Activated T-helper 2 cell treated with anti-CD3 and anti-CD28 coated beads, Interferon-gamma antibody, Interleukin-2, Interleukin-4, amounts not matched to agents 10 μg/mL and 5 μg/mL and 100 μg/mL, durations not matched to agents 14 hours and 24 hours and 36 hours (primary cell): ENCODE measurements around the gene FADS1. TPM values are rescaled to one million over a fixed set of nuclear protein-coding genes. Genes with fewer than 3 reads are reported as not detected.

Experiments
- DNase-seq: peaks from one replicate; pipeline ENCODE4 v3.0.0; 2021; ENCODE audit warnings: low spot score
- H3K27ac Mint-ChIP-seq: one replicate; pipeline ENCODE4 v1.8.0; 2021; ENCODE audit warnings: mixed read lengths
- H3K27me3 Mint-ChIP-seq: one replicate; pipeline ENCODE4 v1.8.0; 2021; ENCODE audit warnings: low read depth, mixed read lengths
- H3K36me3 Mint-ChIP-seq: one replicate; pipeline ENCODE4 v1.8.0; 2021; ENCODE audit warnings: low read depth, mixed read lengths
- H3K4me1 Mint-ChIP-seq: one replicate; pipeline ENCODE4 v1.8.0; 2021; ENCODE audit warnings: low read depth, mixed read lengths
- H3K4me3 Mint-ChIP-seq: one replicate; pipeline ENCODE4 v1.8.0; 2021; ENCODE audit warnings: low read depth, mild to moderate bottlenecking, moderate library complexity, mixed read lengths
- H3K9me3 Mint-ChIP-seq: one replicate; pipeline ENCODE4 v1.8.0; 2021; ENCODE audit warnings: mixed read lengths
- intact Hi-C: fragments of 100-400 bp; cut with micrococcal nuclease; formaldehyde crosslinking; loops from one replicate; pipeline ENCODE4 v1.15.1; 2023
- total RNA-seq: library from RNA; stranded (reverse); gene quantifications from 2 replicates; pipeline ENCODE4 v1.2.3, GENCODE V29; 2022

FADS1 gene
- total RNA-seq, 1 donor from 2014 or later = 116 TPM

DNA sequence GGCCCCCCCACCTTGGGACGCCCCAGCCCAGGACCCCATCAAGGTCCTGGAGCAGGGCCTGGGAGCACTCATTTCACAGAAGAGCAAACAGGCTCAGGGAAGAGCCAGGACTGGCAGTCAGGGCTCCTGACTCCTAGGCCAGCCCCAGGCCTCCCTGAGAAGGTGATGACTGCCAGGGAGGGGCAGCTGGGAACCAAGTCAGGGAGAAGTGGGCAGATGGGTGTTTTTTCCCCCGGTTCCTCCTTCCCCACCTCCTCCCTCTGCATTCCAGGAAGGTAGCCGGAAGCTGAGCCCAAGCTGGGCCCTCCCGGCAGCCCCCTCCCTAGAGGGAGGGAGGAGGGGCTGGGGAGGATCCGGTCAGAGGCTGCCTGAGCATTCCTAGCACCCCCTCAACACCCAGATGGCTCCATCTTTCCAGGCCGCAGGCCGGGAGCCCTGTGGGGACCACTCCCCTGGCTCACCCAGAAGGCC is 44.8 kb downstream of the FADS1 start:
- H3K4me3 Mint-ChIP-seq = no peak overlapping the region
- H3K4me1 Mint-ChIP-seq = peaks cover 5% of the 10 kb centered on the region
- no peaks in the 10 kb centered on the region for H3K36me3 Mint-ChIP-seq
- DNase-seq = no peak
- H3K9me3 Mint-ChIP-seq = no peaks in the 10 kb centered on the region
- intact Hi-C loops = no loop called here
- no peaks in the 10 kb centered on the region for H3K27me3 Mint-ChIP-seq
- H3K27ac Mint-ChIP-seq = no peak overlapping the region

- DNase-seq = no peak
- Mint-ChIP-seq H3K36me3 (no peaks in the 10 kb centered on the region), H3K4me1 (no peaks in the 10 kb centered on the region), H3K27ac (peak overlapping the region; percentile 60), H3K9me3 (no peaks in the 10 kb centered on the region), H3K4me3 (no peak overlapping the region), H3K27me3 (no peaks in the 10 kb centered on the region)
- intact Hi-C loops = no loop called here
Observed at GRCh38 chr11:61771195-61771894, 45.5 kb downstream of the FADS1 start.

DNA sequence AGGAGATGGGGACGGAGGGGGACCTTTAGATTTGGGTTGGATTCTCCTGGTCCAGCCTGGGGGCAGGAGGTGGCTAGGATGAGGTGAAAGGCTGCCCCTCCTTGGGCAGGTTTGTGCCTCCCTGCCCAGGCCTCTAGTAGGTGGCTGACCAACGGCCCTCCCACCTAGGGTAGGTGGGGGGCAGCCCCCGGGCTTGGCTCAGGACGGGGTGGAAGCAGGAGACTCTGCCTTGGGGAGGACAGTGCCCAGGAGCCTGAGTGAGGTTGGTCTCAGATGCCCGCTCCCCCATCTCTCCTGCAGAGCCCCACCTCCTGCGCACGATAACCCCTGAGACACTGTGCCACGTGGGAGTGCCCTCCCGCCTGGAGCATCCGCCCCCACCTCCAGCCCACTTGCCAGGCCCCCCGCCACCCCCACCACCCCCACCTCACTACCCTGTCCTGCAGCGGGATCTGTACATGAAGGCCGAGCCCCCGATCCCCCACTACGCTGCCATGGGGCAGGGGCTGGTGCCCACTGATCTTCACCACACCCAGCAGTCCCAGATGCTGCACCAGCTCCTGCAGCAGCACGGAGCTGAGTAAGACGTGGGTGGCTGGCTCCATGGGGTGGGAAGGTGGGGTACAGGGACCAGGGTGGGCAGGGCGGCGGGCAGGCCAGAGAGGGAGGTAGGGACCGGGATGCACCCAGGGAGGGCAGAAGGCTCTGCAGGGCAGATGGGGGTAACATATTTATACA is 46.7 kb downstream of the FADS1 start:
- Mint-ChIP-seq H3K9me3 (no peaks in the 10 kb centered on the region), H3K4me3 (no peak overlapping the region), H3K27me3 (no peaks in the 10 kb centered on the region), H3K4me1 (no peaks in the 10 kb centered on the region), H3K36me3 (no peaks in the 10 kb centered on the region), H3K27ac (no peak overlapping the region)
- intact Hi-C loops = no loop called here
- no peak for DNase-seq

DNA sequence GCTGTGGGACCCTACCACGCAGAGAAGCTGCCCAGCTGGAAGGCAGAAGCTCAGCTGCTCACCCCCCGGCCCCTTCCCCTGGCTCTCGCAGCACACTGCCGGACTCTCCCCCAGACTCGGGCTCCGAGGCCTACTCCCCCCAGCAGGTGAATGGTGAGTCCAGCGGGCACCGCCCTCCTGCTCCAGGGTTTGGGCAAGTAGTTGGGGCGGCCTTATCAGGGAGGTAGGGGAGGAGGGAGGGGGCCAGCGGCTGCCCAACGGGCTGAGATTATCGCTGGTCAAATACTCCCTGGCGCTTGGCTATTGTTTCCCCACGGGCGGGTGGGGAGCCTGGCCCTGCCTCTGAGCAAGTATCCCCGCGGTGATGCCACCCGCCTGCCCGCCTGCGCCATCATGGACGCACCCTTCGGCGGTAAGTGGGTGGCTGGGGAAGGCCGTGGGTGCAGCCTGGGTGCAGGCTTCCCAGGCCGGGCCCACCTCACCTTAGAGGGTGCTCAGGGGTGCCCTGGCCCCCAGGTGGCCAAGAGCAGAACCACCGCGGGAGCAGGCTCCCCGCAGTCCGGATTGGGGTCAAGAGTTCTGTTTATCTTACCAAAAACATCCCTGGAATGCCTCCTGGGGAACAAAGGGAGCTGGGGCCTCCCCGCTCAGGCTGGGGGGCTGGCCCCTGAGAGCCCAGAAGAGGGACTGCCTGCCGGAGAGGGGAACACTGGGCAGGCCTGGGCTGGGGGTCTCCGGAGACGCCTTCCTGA is 47.5 kb downstream of the FADS1 start:
- no peak overlapping the region for H3K27ac Mint-ChIP-seq
- intact Hi-C loops = no loop called here
- no peaks in the 10 kb centered on the region for H3K27me3 Mint-ChIP-seq
- H3K4me1 Mint-ChIP-seq = no peaks in the 10 kb centered on the region
- no peaks in the 10 kb centered on the region for H3K36me3 Mint-ChIP-seq
- no peak overlapping the region for H3K4me3 Mint-ChIP-seq
- no peaks in the 10 kb centered on the region for H3K9me3 Mint-ChIP-seq
- no peak for DNase-seq

- H3K9me3 Mint-ChIP-seq = no peaks in the 10 kb centered on the region
- no peaks in the 10 kb centered on the region for H3K27me3 Mint-ChIP-seq
- H3K4me1 Mint-ChIP-seq = no peaks in the 10 kb centered on the region
- no peaks in the 10 kb centered on the region for H3K36me3 Mint-ChIP-seq
- no peak for DNase-seq
- no peak overlapping the region for H3K4me3 Mint-ChIP-seq
- H3K27ac Mint-ChIP-seq = no peak overlapping the region
- intact Hi-C loops = no loop called here
Observed at GRCh38 chr11:61768376-61769076, 48.3 kb downstream of the FADS1 start.

- DNase-seq = no peak
- H3K36me3 Mint-ChIP-seq = no peaks in the 10 kb centered on the region
- intact Hi-C loops = no loop called here
- no peak overlapping the region for H3K4me3 Mint-ChIP-seq
- no peaks in the 10 kb centered on the region for H3K9me3 Mint-ChIP-seq
- no peaks in the 10 kb centered on the region for H3K4me1 Mint-ChIP-seq
- H3K27ac Mint-ChIP-seq = no peak overlapping the region
- H3K27me3 Mint-ChIP-seq = no peaks in the 10 kb centered on the region
Observed at GRCh38 chr11:61766353-61766841, 50.4 kb downstream of the FADS1 start.

DNA sequence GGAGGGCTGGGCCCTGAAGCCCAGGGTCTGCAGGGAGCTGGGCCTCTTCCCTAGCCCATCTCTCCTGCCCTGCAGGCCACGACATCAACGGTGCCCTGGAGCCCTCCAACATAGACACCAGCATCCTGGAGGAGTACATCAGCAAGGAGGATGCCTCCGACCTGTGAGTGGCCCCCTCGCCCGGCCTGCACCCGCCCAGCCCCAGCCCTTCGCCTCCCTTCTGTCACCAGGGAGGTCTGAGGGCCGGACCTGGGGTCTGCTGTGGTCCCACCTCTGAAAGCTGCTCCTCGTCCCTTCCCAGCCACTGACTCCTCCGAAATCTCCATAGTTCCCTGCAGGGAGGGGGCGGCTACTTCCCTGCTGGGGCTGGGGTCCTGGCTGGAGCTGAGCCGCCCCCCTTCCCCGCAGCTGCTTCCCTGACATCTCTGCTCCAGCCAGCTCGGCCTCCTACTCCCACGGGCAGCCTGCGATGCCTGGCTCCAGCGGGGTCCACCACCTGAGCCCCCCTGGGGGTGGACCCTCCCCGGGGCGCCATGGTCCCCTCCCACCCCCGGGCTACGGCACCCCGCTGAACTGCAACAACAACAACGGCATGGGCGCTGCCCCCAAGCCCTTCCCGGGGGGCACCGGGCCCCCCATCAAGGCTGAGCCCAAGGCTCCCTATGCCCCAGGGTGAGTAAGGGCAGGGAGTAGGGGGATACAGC is 51.1 kb downstream of the FADS1 start:
- no peaks in the 10 kb centered on the region for H3K9me3 Mint-ChIP-seq
- H3K36me3 Mint-ChIP-seq = no peaks in the 10 kb centered on the region
- no peak for DNase-seq
- H3K27me3 Mint-ChIP-seq = no peaks in the 10 kb centered on the region
- intact Hi-C loops = no loop called here
- no peak overlapping the region for H3K27ac Mint-ChIP-seq
- H3K4me3 Mint-ChIP-seq = no peak overlapping the region
- H3K4me1 Mint-ChIP-seq = no peaks in the 10 kb centered on the region

DNA sequence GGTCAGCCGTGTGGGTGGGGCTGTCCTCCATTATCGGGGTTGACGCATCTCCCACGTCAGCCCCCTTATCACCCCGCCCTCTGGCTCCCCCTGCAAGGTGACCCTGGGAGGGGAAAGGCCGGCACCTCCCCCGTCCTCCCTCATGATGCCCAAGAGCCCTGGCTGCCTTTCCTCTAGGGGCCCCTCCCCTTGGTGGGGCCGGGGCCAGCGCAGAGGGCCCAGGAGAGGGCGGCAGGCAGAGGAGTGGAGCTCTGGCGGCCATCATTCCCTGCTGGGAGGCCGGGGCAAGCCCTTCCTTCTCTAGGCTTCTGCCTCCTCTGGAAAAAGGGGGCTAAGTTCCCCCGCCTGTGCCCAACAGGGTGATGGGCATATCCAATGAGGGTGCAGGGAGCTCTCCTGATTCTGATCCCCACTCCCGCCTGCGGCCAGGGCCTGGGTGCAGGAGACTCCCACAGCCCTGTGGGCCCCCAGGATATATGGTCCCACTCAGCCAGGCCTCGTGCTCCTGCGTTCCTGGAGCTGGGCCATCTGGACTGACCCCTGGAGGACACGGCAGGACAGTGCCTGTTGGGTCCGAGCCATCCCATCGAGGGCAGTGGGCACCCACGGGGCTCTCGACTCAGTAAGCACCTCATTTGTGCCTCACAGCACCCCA is 52.1 kb downstream of the FADS1 start:
- DNase-seq = no peak
- Mint-ChIP-seq H3K27ac (no peak overlapping the region), H3K9me3 (no peaks in the 10 kb centered on the region), H3K4me3 (no peak overlapping the region), H3K36me3 (no peaks in the 10 kb centered on the region), H3K27me3 (no peaks in the 10 kb centered on the region), H3K4me1 (no peaks in the 10 kb centered on the region)
- intact Hi-C loops = no loop called here

GRCh38 chr11:61763930-61764605 is 52.7 kb downstream of the FADS1 start:
- Mint-ChIP-seq H3K9me3 (no peaks in the 10 kb centered on the region), H3K36me3 (no peaks in the 10 kb centered on the region), H3K27me3 (no peaks in the 10 kb centered on the region), H3K4me1 (no peaks in the 10 kb centered on the region), H3K4me3 (no peak overlapping the region), H3K27ac (no peak overlapping the region)
- no peak for DNase-seq
- intact Hi-C loops = no loop called here

DNA sequence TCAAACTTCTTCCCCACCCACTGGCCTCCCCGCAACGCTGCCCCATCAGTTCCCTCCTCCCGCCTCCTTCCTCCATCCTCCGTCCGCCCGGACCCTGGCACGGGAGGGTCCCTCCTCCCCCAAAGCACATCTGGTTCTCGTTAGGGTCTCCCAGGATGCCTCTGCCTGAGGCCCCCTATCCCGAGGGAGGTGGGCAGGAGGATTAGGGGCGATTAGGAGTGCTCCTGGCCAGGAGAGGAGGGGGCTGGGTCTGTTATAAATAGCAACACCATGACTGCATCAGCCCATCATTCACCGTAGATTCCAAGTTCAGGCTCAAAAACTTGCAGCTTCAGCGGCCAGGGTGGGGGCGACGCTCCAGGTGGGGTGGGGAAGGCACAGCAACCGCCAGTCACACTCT is 54.0 kb downstream of the FADS1 start:
- Mint-ChIP-seq H3K4me1 (no peaks in the 10 kb centered on the region), H3K9me3 (no peaks in the 10 kb centered on the region), H3K27me3 (no peaks in the 10 kb centered on the region), H3K27ac (no peak overlapping the region), H3K4me3 (no peak overlapping the region), H3K36me3 (no peaks in the 10 kb centered on the region)
- no peak for DNase-seq
- intact Hi-C loops = no loop called here

DNA sequence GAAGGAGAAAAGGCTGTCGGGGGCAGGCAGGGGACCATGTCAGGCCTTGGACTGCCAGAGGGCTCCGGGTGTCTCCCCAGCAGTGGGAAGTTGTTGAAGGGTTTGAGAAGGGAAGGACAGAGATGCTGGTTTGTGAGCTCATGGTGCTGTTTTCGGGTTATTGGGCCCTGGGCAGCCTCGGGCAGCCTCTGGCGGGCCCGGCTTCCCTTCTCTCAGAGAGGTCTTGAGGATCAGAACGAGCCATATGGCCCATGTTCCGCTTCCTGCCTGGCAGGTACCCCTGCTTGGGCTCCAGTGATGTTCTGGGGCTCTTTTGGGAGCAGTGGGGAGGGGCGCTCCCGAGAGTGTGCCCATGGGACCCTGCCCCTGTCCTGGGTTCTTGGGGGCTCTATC is 54.6 kb downstream of the FADS1 start:
- Mint-ChIP-seq H3K36me3 (no peaks in the 10 kb centered on the region), H3K4me3 (no peak overlapping the region), H3K4me1 (no peaks in the 10 kb centered on the region), H3K27me3 (no peaks in the 10 kb centered on the region), H3K27ac (no peak overlapping the region), H3K9me3 (no peaks in the 10 kb centered on the region)
- no peak for DNase-seq
- intact Hi-C loops = no loop called here
